HCT116 (cell line): Measurements from ENCODE around the gene PLA2G1B. TPM values are rescaled to one million over a fixed set of nuclear protein-coding genes. Genes with fewer than 3 reads are reported as not detected.

Source experiments
- ATAC-seq: fragments of 200-7000 bp; cut with Tn5 transposase; 2 replicates; pipeline ENCODE4 v1.9.1; 2020; ENCODE audit warnings: mild to moderate bottlenecking, moderate library complexity
- BruUV-seq: library from RNA; stranded (reverse); fragments of 400-500 nt; replicated peaks from 2 replicates; lab custom pipeline; 2021; lab: Mats Ljungman, UMichigan
- CTCF ChIA-PET: fragments of 300-600 bp; sonication (Branson Sonifier 250); formaldehyde crosslinking; loops from one replicate; lab custom pipeline; 2021; ENCODE audit warnings: antibody characterized with exemption; lab: Charles Lee
- POLR2A ChIA-PET: fragments of 300-600, 350-600 bp; sonication (Branson Sonifier 250); formaldehyde crosslinking; loops from one replicate; lab custom pipeline; 2021; ENCODE audit warnings: antibody characterized with exemption; lab: Charles Lee
- RAD21 ChIA-PET, 2 experiments: fragments of 300-600 bp; sonication (Branson Sonifier 250); formaldehyde crosslinking; loops; one replicate each; lab custom pipeline; 2023; ENCODE audit warnings: low total read pairs in 2 of 2; ENCODE audit not compliant: uncharacterized antibody in 2 of 2, unreplicated experiment in 2 of 2, low non-redundant PET in 1 of 2; lab: Charles Lee
- DNase-seq: peaks from one replicate; pipeline ENCODE4 v3.0.0-alpha.2; 2010; ENCODE audit warnings: low read depth, low spot score
- H2AFZ ChIP-seq: fragments of 200-600 bp; shearing (Covaris generic), sonication (generic); 2 replicates; pipeline ENCODE4 v1.6.1; 2017; ENCODE audit warnings: low read depth, mixed run types, mixed read lengths, antibody characterized with exemption, low read length; ENCODE audit not compliant: poor library complexity, severe bottlenecking
- H3K27ac ChIP-seq: 2 replicates; pipeline ENCODE4 v1.5.1; 2012; ENCODE audit warnings: low read depth, low read length
- H3K27me3 ChIP-seq: fragments of 200-600 bp; sonication (generic); 2 replicates; pipeline ENCODE4 v1.6.1; 2016; ENCODE audit warnings: mixed run types, low read length, mixed read lengths; ENCODE audit not compliant: insufficient read depth
- H3K36me3 ChIP-seq, 2 experiments: fragments of 200-500 bp in 1 of 2; fragments of 200-600 bp in 1 of 2; sonication (Bioruptor generic) in 1 of 2; sonication (generic) in 1 of 2; 2 replicates each; pipeline versions ENCODE4 v1.5.1 to v1.6.1; 2014 to 2016; ENCODE audit warnings: low read length in 2 of 2, inconsistent platforms in 1 of 2, mixed read lengths in 1 of 2, mixed run types in 1 of 2; ENCODE audit not compliant: insufficient read depth in 2 of 2, control insufficient read depth in 1 of 2
- H3K4me1 ChIP-seq, 2 experiments: fragments of 200-600 bp in 1 of 2; sonication (generic) in 1 of 2; 2 replicates each; pipeline versions ENCODE4 v1.5.1 to v1.6.1; 2012 to 2017; ENCODE audit warnings: low read length in 2 of 2, inconsistent platforms in 1 of 2, mild to moderate bottlenecking in 1 of 2, mixed read lengths in 1 of 2, mixed run types in 1 of 2, moderate library complexity in 1 of 2; ENCODE audit not compliant: insufficient read depth in 2 of 2, control insufficient read depth in 1 of 2
- H3K4me2 ChIP-seq: fragments of 200-600 bp; sonication (generic); 2 replicates; pipeline ENCODE4 v1.6.1; 2017; ENCODE audit warnings: mixed run types, low read length, mixed read lengths
- H3K4me3 ChIP-seq, 2 experiments: fragments of 200-600 bp in 1 of 2; sonication (generic) in 1 of 2; replicated peaks in 1 of 2; 2 replicates each; pipeline ENCODE4 v1.5.1; 2011 to 2016; ENCODE audit warnings: low read length in 2 of 2, control low read depth in 1 of 2, low read depth in 1 of 2, mild to moderate bottlenecking in 1 of 2, mixed read lengths in 1 of 2, mixed run types in 1 of 2
- H3K79me2 ChIP-seq: fragments of 200-600 bp; sonication (generic); 2 replicates; pipeline ENCODE4 v1.6.1; 2017; ENCODE audit warnings: mild to moderate bottlenecking, mixed run types, low read length, moderate library complexity, mixed read lengths; ENCODE audit not compliant: insufficient read depth
- H3K9ac ChIP-seq: fragments of 200-600 bp; sonication (generic); 2 replicates; pipeline ENCODE4 v1.6.1; 2016; ENCODE audit warnings: low read length, mixed read lengths
- H3K9me2 ChIP-seq: fragments of 200-600 bp; sonication (generic), shearing (Covaris generic); 2 replicates; pipeline ENCODE4 v1.6.1; 2017; ENCODE audit warnings: mixed run types, mild to moderate bottlenecking, moderate library complexity; ENCODE audit not compliant: insufficient read depth
- H3K9me3 ChIP-seq, 2 experiments: fragments of 200-500 bp in 1 of 2; fragments of 200-600 bp in 1 of 2; sonication (Bioruptor generic) in 1 of 2; sonication (generic) in 1 of 2; 2 replicates each; pipeline ENCODE4 v1.6.1; 2014 to 2017; ENCODE audit warnings: low read length in 2 of 2, mixed read lengths in 2 of 2, inconsistent platforms in 1 of 2, low read depth in 1 of 2, mild to moderate bottlenecking in 1 of 2, mixed run types in 1 of 2, moderate library complexity in 1 of 2; ENCODE audit not compliant: control insufficient read depth in 1 of 2, insufficient read depth in 1 of 2
- H4K20me1 ChIP-seq: fragments of 200-600 bp; sonication (generic), shearing (Covaris generic); 2 replicates; pipeline ENCODE4 v1.6.1; 2017; ENCODE audit warnings: mixed run types, mild to moderate bottlenecking, moderate library complexity; ENCODE audit not compliant: insufficient read depth
- CBX3 ChIP-seq: IDR thresholded peaks from 2 replicates; pipeline ENCODE4 v1.6.1; 2012; ENCODE audit warnings: low read depth
- JUND ChIP-seq: IDR thresholded peaks from 2 replicates; pipeline ENCODE4 v1.6.1; 2012
- POLR2AphosphoS5 ChIP-seq: IDR thresholded peaks from 2 replicates; pipeline ENCODE4 v1.6.1; 2011; ENCODE audit warnings: mild to moderate bottlenecking, low read depth, low read length, moderate library complexity
- YY1 ChIP-seq: IDR thresholded peaks from 2 replicates; pipeline ENCODE4 v1.6.1; 2011; ENCODE audit warnings: low read length, low read depth, moderate library complexity, mild to moderate bottlenecking; ENCODE audit not compliant: insufficient replicate concordance; ENCODE audit errors: extremely low read depth
- ZNF274 ChIP-seq: fragments of 200-500 bp; sonication (Bioruptor generic); IDR thresholded peaks from 2 replicates; pipeline ENCODE4 v1.6.1; 2014; ENCODE audit warnings: mild to moderate bottlenecking, low read depth, low read length, inconsistent platforms
- intact Hi-C: fragments of 100-400 bp; cut with micrococcal nuclease; formaldehyde crosslinking; loops from 2 replicates; pipeline ENCODE4 v1.10.0; 2022
- total RNA-seq: library from RNA; stranded (reverse); gene quantifications from one replicate; pipeline ENCODE4 v1.2.1, GENCODE V29; 2021; ENCODE audit not compliant: unreplicated experiment
- TF ChIP-seq, protein P1 (sequence below): IDR thresholded peaks from 2 replicates; pipeline ENCODE4 v1.6.1; 2012
- TF ChIP-seq, protein P2 (sequence below), 3 experiments: fragments of 200-600 bp in 1 of 3; sonication (generic) in 1 of 3; IDR thresholded peaks in 2 of 3; conservative IDR thresholded peaks in 1 of 3; 2 replicates each; pipeline ENCODE4 v1.5.1; 2012 to 2017; ENCODE audit warnings: low read depth in 2 of 3, low read length in 2 of 3, antibody characterized with exemption in 1 of 3, borderline replicate concordance in 1 of 3, control low read depth in 1 of 3, mild to moderate bottlenecking in 1 of 3, mixed read lengths in 1 of 3, mixed run types in 1 of 3, moderate library complexity in 1 of 3; ENCODE audit not compliant: insufficient read depth in 1 of 3

PLA2G1B gene
- total RNA-seq, 1 experiment from 2014 or later = 2.0 TPM

DNA sequence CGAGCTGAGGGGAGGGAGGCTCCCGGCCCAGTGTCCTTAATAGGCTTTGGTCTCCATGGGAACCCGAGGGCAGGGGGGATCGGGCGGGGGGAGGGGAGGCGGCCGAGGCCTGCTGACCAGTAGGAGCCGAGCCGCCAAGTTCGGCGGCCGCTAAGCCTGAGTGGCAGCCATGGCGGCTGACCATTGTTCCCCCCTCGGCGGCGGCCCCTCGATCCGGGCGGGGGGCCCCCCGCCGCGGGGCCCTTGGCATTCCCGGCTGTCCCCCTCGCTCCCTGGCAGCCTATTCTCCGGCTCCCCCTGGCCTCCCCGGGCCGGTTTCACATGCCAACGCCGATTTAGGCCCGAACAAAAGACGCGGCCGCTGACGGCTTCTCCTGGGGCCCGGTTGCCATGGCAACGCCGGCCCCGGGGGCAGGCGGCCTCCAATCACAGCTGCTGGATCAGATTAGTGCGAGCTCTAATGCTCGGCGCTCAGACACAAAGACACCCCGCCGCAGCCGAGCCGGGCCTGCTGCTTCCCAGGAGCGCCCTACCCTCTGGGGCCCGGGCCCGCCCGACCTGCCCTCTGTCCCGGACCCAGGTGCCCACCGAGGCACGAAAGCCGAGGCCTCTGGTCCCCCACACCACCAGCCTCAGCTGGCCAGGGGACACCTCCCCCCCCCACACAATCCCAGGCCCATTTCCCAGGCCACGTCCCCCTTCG lies 34.1 kb upstream of the PLA2G1B start:
- H3K27me3 ChIP-seq = no peaks in the 10 kb centered on the region
- ATAC-seq = no peak

More for the DNA sequence above, 34.1 kb upstream of the PLA2G1B start:
- H3K4me2 ChIP-seq = no peak overlapping the region
- H3K9me2 ChIP-seq = no peaks in the 10 kb centered on the region
- no TSS peak for BruUV-seq
- H4K20me1 ChIP-seq = no peaks in the 10 kb centered on the region
- no peak overlapping the region for H3K27ac ChIP-seq
- POLR2A ChIA-PET = interaction anchor here (0.6 kb wide), 1 partner anchor 22 kb away, joined by 3 read pairs; no protein-coding TSS in a partner anchor
- CTCF ChIA-PET = no interaction called here
- no peak overlapping the region for H2AFZ ChIP-seq
- peaks cover 0 to 8% of the 10 kb centered on the region in 2 experiments; a peak in 1 of 4 replicates for H3K4me1 ChIP-seq
- H3K9me3 ChIP-seq = no peaks in the 10 kb centered on the region
- no peaks in the 10 kb centered on the region; the same call in 1 of the 2 replicates for H3K79me2 ChIP-seq
- H3K9ac ChIP-seq = no peak overlapping the region
- DNase-seq = no peak
- intact Hi-C loops = no loop called here
- no peak overlapping the region for H3K4me3 ChIP-seq
- peaks cover 9 to 14% of the 10 kb centered on the region in 2 experiments; a peak in 3 of 4 replicates for H3K36me3 ChIP-seq
- TF ChIP-seq ZNF274 (no peak), JUND (no peak), CBX3 (no peak), YY1 (no peak), POLR2AphosphoS5 (no peak)
- TF ChIP-seq, protein P1, sequence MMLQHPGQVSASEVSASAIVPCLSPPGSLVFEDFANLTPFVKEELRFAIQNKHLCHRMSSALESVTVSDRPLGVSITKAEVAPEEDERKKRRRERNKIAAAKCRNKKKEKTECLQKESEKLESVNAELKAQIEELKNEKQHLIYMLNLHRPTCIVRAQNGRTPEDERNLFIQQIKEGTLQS = no peak
- TF ChIP-seq, protein P2, sequence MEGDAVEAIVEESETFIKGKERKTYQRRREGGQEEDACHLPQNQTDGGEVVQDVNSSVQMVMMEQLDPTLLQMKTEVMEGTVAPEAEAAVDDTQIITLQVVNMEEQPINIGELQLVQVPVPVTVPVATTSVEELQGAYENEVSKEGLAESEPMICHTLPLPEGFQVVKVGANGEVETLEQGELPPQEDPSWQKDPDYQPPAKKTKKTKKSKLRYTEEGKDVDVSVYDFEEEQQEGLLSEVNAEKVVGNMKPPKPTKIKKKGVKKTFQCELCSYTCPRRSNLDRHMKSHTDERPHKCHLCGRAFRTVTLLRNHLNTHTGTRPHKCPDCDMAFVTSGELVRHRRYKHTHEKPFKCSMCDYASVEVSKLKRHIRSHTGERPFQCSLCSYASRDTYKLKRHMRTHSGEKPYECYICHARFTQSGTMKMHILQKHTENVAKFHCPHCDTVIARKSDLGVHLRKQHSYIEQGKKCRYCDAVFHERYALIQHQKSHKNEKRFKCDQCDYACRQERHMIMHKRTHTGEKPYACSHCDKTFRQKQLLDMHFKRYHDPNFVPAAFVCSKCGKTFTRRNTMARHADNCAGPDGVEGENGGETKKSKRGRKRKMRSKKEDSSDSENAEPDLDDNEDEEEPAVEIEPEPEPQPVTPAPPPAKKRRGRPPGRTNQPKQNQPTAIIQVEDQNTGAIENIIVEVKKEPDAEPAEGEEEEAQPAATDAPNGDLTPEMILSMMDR (IDR thresholded peaks at IDR 0.05 in 2 of 3, conservative IDR thresholded peaks at IDR 0.05 in 1 of 3; ENCODE audit: borderline replicate concordance in 1 of 3, insufficient read depth in 1 of 3, low read depth in 2 of 3, low read length in 2 of 3) = no peak
- RAD21 ChIA-PET = no interaction called here
